Body of pancreas (tissue), 4 donors: ENCODE measurements around the gene NDUFV1. TPM values are rescaled to one million over a fixed set of nuclear protein-coding genes. Genes with fewer than 3 reads are reported as not detected.
"Not testable (repeated sequence)": the region's sequence is repeated elsewhere in the genome, so short reads cannot be mapped to it uniquely, and the experiment has no call there.

Source experiments
- ATAC-seq: fragments of 150-250 bp; one replicate; pipeline ENCODE4 v1.9.1; 2016
- DNase-seq, 4 donors: peaks; one replicate each; pipeline ENCODE4 v3.0.0-alpha.2; 2019
- H3K27ac ChIP-seq, 4 donors: fragments of 200-600 bp; sonication (generic); 1 replicate in 3 of 4; 2 replicates in 1 of 4; pipeline versions ENCODE4 v1.5.1 to v1.6.1; 2016 to 2019; ENCODE audit warnings: mild to moderate bottlenecking in 1 of 4, mixed read lengths in 1 of 4, moderate library complexity in 1 of 4
- H3K27me3 ChIP-seq, 2 donors: fragments of 200-600 bp; sonication (generic); one replicate each; pipeline ENCODE4 v1.6.0; 2016; ENCODE audit warnings: mild to moderate bottlenecking in 1 of 2
- H3K36me3 ChIP-seq, 2 donors: fragments of 200-600 bp; sonication (generic); replicated peaks in 1 of 2; 2 replicates each; pipeline ENCODE4 v1.5.1; 2016; ENCODE audit warnings: low read depth in 2 of 2; ENCODE audit not compliant: insufficient read depth in 1 of 2
- H3K4me1 ChIP-seq: fragments of 200-600 bp; sonication (generic); one replicate; pipeline ENCODE4 v1.6.0; 2016
- H3K4me3 ChIP-seq, 2 donors: fragments of 200-600 bp; sonication (generic); 1 replicate in 1 of 2; 2 replicates in 1 of 2; pipeline ENCODE4 v1.5.1; 2016 to 2019
- H3K9me3 ChIP-seq, 3 donors: fragments of 200-600 bp; sonication (generic); 1 replicate in 2 of 3; 2 replicates in 1 of 3; pipeline ENCODE4 v1.5.1; 2016
- POLR2A ChIP-seq, 3 donors: fragments of 450-650 bp; IDR thresholded peaks; one replicate each; pipeline ENCODE4 v1.6.1; 2016; ENCODE audit warnings: antibody characterized with exemption in 3 of 3, mild to moderate bottlenecking in 2 of 3
- WGBS, 2 donors: methylation state at CpG; one replicate each; pipeline ENCODE4 v1.1.5; 2017; 5-methylcytosine and 5-hydroxymethylcytosine counted together
- intact Hi-C: fragments of 100-400 bp; cut with DNase I; formaldehyde crosslinking; loops from one replicate; pipeline ENCODE4 v1.15.1; 2023
- total RNA-seq, 2 donors: library from RNA; depleted of rRNA; stranded (reverse); fragments of >200 nt; gene quantifications; one replicate each; pipeline ENCODE4 v1.1.0, GENCODE V29; 2016
- TF ChIP-seq, protein P1 (sequence below), 7 experiments: fragments of 450-650 bp in 4 of 7; fragments of 200-600 bp in 3 of 7; sonication (generic) in 3 of 7; IDR thresholded peaks; one replicate each; pipeline ENCODE4 v1.5.1; 2016 to 2019; ENCODE audit warnings: antibody characterized with exemption in 7 of 7

NDUFV1 gene
- total RNA-seq, 2 donors from 2014 or later: 209 to 264 TPM

DNA sequence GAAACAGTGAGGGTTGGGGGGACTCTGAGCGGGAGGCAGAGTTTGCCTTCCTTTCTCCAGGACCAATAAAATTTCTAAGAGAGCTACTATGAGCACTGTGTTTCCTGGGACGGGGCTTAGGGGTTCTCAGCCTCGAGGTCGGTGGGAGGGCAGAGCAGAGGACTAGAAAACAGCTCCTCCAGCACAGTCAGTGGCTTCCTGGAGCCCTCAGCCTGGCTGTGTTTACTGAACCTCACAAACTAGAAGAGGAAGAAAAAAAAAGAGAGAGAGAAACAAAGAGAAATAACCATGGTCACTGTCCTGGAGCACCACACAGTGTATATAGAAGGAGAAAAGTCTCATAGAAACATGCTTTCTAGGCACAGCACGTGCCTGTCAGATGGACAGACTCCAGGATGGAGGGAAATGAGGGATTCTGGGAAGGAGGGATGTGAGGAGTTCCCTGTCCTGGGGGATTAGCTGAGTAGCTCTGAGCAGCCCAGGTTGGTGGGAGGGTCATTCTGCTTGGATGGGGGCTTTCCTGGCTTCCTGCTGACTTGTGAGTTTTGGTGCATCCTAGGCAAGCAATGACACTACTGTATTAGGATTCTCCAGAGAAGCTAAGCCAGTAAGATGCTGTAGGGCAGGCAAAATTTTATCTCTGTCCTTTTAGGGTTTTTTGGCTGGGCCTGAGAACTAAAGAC, 20.0 kb upstream of the NDUFV1 start:
- H3K27ac ChIP-seq: no peak overlapping the region
- DNase-seq: no peak
- intact Hi-C loops: no loop called here
- ATAC-seq: no peak
- H3K4me1 ChIP-seq: peaks cover 31% of the 10 kb centered on the region
- H3K36me3 ChIP-seq: peaks cover 0 to 2% of the 10 kb centered on the region in 2 donors
- H3K27me3 ChIP-seq: no peaks in the 10 kb centered on the region
- no peak overlapping the region for H3K4me3 ChIP-seq
- 68 to 94% methylated on average over 4 to 5 of the region's 5 CpGs for WGBS, 2 donors
- no peaks in the 10 kb centered on the region for H3K9me3 ChIP-seq
- TF ChIP-seq, protein P1, sequence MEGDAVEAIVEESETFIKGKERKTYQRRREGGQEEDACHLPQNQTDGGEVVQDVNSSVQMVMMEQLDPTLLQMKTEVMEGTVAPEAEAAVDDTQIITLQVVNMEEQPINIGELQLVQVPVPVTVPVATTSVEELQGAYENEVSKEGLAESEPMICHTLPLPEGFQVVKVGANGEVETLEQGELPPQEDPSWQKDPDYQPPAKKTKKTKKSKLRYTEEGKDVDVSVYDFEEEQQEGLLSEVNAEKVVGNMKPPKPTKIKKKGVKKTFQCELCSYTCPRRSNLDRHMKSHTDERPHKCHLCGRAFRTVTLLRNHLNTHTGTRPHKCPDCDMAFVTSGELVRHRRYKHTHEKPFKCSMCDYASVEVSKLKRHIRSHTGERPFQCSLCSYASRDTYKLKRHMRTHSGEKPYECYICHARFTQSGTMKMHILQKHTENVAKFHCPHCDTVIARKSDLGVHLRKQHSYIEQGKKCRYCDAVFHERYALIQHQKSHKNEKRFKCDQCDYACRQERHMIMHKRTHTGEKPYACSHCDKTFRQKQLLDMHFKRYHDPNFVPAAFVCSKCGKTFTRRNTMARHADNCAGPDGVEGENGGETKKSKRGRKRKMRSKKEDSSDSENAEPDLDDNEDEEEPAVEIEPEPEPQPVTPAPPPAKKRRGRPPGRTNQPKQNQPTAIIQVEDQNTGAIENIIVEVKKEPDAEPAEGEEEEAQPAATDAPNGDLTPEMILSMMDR (IDR thresholded peaks at IDR 0.05): no peak
- TF ChIP-seq POLR2A (IDR thresholded peaks at IDR 0.05): no peak

DNA sequence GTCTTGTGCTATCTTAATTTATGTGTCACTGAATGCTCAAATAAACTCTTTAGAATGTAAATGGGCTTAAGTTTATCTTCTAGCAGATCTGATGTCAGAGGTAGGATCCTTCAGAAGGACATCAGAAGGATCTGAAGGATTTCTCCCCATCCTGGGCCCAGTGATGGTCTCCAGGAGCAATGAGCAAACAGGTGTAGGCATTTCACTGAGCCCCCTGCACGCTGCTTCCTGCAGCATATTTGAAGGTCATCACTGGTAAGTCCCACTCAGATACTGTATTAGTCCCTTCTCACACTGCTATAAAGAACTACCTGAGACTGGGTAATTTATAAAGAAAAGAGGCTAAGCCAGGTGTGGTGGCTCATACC, 18.6 kb upstream of the NDUFV1 start:
- peaks cover 18% of the 10 kb centered on the region for H3K4me1 ChIP-seq
- intact Hi-C loops: no loop called here
- peaks cover 0 to 2% of the 10 kb centered on the region in 2 donors for H3K36me3 ChIP-seq
- WGBS, 2 donors: 77 to 93% methylated on average over 1 of the region's 1 CpG
- TF ChIP-seq, protein P1 (IDR thresholded peaks at IDR 0.05): no peak
- no peak for TF ChIP-seq POLR2A (IDR thresholded peaks at IDR 0.05)
- H3K9me3 ChIP-seq: no peaks in the 10 kb centered on the region
- ATAC-seq (no peak), DNase-seq (no peak)
- H3K27ac ChIP-seq: no peak overlapping the region
- no peaks in the 10 kb centered on the region for H3K27me3 ChIP-seq
- no peak overlapping the region for H3K4me3 ChIP-seq

DNA sequence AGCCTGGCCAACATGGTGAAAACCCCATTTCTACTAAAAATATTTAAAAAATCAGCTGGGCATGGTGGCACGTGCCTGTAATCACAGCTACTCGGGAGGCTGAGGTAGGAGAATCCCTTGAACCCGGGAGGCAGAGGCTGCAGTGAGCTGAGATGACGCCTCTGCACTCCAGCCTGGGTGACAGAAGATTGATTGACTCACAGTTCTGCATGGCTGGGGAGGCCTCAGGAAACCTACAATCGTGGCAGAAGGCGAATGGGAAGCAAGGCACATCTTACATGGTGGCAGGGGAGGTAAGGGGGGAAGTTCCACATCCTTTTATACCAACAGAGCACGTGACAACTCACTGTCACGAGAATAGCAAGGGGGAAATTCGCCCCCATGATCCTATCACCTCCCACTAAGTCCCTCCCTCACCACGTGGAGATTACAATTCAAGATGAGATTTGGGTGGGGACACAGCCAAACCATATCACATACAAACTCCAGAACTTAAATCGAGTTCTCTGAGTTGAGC, 17.8 kb upstream of the NDUFV1 start:
- 75 to 77% methylated on average over 11 of the region's 11 CpGs for WGBS, 2 donors
- H3K27me3 ChIP-seq, H3K27ac ChIP-seq, H3K36me3 ChIP-seq, DNase-seq, H3K4me3 ChIP-seq, H3K9me3 ChIP-seq, intact Hi-C loops, ATAC-seq: not testable (repeated sequence)
- H3K4me1 ChIP-seq: peaks cover 15% of the 10 kb centered on the region

DNA sequence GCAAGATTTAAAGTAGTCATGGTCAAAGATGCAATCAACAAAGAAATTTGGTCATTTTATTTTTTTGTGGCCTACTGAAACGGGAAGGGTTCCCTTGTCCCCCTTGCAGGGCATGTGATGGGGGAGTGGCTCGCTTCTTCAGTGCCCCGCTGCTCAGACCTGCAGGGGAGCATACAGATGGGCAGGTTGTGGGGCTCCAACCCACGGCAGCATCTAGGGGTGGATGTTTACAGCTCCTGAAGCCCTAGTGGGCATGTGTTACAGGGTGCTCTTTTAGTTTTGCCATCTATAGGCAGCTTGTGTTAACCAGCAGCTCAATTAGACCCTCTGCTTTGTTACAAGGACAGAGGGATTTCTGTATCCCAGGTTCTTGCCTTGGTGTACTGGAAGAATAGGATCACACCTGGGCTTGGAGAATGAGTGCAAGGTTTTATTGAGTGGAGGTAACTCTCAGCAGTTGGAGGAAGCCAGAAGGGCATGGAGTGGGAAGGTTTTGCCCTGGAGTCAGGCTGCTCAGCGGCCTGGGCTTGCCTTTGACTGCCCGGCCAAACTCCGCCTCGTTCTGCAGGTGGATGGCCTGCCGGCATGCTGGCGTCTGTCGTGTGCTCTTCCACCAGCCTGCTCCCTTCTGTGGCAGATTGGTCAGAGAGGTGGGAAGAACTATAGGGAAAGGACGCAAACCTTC, 13.7 kb upstream of the NDUFV1 start:
- Histone ChIP-seq H3K4me1 (no peaks in the 10 kb centered on the region), H3K27ac (no peak overlapping the region), H3K9me3 (no peaks in the 10 kb centered on the region), H3K4me3 (no peak overlapping the region), H3K27me3 (no peaks in the 10 kb centered on the region), H3K36me3 (no peaks in the 10 kb centered on the region)
- ATAC-seq (no peak), DNase-seq (no peak)
- TF ChIP-seq POLR2A (IDR thresholded peaks at IDR 0.05): no peak
- TF ChIP-seq, protein P1 (IDR thresholded peaks at IDR 0.05): no peak
- 76 to 81% methylated on average over 9 to 12 of the region's 12 CpGs for WGBS, 2 donors
- intact Hi-C loops: no loop called here

DNA sequence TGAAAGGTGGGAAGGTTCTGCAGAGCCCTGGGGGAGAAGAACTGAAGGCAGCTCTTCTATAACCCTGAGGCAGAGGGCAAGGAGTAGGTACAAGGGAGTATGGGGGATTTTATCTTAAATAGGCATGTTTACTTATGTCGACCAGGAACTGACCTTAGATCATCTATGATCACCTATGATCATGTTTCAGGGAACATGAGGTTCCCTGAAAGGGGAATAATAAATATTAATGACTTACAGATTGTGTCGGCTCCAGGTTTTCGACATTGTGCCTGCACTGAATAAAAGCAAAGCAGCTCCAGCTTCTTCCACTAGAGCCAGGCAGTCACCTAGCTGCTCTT, 13.2 kb upstream of the NDUFV1 start:
- Histone ChIP-seq H3K4me3 (no peak overlapping the region), H3K36me3 (no peaks in the 10 kb centered on the region), H3K4me1 (no peaks in the 10 kb centered on the region), H3K27ac (no peak overlapping the region), H3K9me3 (no peaks in the 10 kb centered on the region), H3K27me3 (no peaks in the 10 kb centered on the region)
- DNase-seq: no peak
- ATAC-seq: no peak
- TF ChIP-seq, protein P1 (IDR thresholded peaks at IDR 0.05): no peak
- no peak for TF ChIP-seq POLR2A (IDR thresholded peaks at IDR 0.05)
- intact Hi-C loops: no loop called here
- 64 to 69% methylated on average over 3 of the region's 3 CpGs for WGBS, 2 donors
